T47D (cell line): ENCODE data around the gene STAP1.
"Not testable (repeated sequence)": the region's sequence is repeated elsewhere in the genome, so short reads cannot be mapped to it uniquely, and the experiment has no call there.

Experiments
- DNase-seq, 2 experiments: peaks; one replicate each; pipeline versions ENCODE4 v3.0.0 to v3.0.0-alpha.2; 2011 to 2012; ENCODE audit warnings: low read depth in 1 of 2, low spot score in 1 of 2
- JUND ChIP-seq: IDR thresholded peaks from 2 replicates; pipeline ENCODE4 v1.6.1; 2012; ENCODE audit warnings: low read depth
- in situ Hi-C: cut with HindIII; loops from 2 replicates; pipeline ENCODE4 v1.10.0; 2016; ENCODE audit warnings: low sequenced_read_pairs, low pct_unique_long_range_greater_than_20kb

STAP1 gene

DNA sequence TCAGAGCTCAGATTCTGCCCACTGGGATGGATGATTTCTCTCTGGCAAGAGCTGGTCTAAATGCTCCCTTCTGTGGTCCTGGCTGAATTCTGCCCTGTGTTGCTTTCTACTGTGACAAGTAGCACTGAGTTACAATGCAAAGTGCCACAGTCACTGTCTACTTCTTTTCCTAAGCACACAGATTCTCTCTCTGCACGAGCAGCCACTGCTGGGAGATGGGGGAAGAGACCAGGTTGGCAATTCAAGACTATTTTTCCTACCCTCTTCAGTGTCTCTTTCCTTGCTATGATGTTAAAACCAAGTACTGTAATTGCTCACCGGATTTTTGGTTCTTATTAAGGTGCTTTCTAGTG is 45.5 kb downstream of the STAP1 start:
- in situ Hi-C loops, result no loop called here
- no peak for TF ChIP-seq JUND
- no peak for DNase-seq

DNA sequence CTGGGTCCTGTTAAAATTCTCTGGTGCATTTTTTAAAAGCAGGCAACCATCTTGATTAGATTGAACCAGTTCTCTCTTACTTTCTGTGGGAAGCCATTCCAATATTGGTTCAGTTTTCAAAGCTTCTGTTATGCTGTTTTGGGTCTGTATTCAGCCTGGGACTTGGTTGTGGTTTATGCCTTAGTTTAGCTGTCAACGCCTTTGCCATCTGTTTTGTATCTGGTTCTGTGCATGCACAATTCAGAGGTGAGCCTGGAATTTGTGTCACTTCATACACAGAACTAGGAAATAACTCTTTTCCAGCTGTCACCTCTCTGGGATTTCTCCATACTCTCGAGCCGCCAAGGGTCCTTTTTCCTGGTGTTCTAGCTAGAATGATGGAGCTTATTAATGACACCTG is 46.2 kb downstream of the STAP1 start:
- DNase-seq, result no peak
- no peak for TF ChIP-seq JUND
- in situ Hi-C loops, result no loop called here

DNA sequence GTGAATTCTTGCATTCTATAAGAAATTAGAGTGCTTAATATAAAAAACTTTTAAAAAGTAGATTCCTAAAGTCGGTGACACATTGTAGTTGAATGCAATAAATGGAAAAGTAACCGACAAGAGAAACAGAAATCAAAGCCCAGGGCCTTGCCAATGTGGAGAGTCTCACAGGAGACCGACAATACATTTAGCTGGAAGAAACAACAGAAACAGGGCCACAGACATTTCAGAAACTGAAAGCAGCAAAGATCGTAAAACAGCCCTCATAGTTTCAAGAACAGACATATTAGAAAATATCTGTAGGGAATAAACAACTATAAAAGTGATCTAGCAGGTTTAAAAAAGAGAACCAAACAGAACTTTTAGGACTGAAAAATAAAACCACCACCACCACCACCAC is 49.5 kb downstream of the STAP1 start:
- in situ Hi-C loops, result no loop called here
- TF ChIP-seq JUND, result no peak
- no peak for DNase-seq

DNA sequence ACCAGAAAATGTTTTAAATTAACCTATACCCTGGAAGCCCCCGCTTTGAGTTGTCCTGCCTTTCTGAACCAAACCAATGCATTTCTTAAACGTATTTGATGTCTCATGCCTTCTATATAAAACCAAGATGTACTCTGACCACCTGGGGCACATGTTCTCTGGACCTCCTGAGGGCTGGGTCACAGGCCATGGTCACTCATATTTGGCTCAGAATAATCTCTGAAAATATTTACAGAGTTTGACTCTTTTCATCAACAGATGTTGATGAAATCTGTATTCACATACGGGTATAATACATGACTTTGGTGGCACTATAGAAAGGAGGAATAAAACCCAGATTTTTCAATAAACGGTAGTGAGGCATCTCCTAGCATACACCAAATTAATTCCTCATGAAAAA is 55.7 kb downstream of the STAP1 start:
- TF ChIP-seq JUND, result no peak
- DNase-seq, result no peak
- in situ Hi-C loops, result no loop called here

DNA sequence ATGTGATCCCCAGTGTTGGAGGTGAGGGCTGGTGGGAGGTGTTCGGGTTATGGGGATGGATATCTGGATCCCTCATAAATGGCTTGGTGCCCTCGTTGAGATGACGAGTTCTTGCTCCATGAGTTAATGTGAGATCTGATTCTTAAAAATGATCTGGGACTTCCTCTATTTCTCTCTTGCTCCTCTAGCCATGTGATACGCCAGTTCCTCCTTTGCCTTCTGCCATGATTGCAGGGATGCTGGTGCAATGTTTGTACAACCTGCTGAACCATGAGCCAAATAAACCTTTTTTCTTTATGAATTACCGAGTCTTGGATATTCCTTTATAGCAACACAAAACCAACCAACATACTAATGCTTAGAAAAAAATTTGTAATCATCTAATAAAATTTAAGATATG is 56.6 kb downstream of the STAP1 start:
- no peak for TF ChIP-seq JUND
- DNase-seq, result no peak
- in situ Hi-C loops, result no loop called here

DNA sequence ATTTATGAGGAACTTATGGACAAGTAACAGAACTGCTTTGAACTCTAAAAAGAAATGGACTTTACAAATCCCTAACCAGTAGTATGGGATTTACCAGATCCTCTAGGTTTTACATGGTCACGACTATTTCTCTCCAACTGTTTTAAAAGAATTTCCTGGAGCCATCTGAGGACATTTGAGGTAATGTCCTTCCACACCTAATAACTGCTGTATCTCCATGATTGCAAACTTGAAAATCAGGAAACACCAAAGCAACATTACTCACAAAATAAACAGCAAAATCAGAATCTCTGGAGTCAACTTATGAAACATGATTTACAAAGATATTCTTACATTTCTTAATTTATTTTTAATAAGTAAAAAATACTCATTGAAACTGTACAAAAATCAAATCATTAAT is 58.0 kb downstream of the STAP1 start:
- in situ Hi-C loops, result no loop called here
- no peak for DNase-seq
- no peak for TF ChIP-seq JUND

DNA sequence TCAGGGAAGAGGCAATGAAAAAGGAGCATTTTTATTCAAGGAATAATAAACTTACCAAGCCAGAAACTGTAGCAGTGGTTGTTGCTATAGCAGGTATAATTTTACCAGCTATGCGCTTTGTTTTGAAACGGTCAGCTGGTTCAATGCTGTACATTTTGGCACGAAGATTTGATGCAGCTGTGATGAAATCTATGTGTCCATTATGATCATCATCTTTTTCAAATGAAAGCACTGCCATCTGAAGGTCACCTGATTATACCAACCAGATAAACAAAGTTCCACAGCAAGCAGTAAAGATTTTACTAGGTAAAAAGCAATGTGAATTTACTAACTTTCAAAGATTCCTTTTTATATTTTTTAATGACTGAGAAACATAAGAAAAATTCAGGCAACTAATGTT is 66.4 kb downstream of the STAP1 start:
- no peak for DNase-seq
- in situ Hi-C loops, result no loop called here
- TF ChIP-seq JUND, result no peak

DNA sequence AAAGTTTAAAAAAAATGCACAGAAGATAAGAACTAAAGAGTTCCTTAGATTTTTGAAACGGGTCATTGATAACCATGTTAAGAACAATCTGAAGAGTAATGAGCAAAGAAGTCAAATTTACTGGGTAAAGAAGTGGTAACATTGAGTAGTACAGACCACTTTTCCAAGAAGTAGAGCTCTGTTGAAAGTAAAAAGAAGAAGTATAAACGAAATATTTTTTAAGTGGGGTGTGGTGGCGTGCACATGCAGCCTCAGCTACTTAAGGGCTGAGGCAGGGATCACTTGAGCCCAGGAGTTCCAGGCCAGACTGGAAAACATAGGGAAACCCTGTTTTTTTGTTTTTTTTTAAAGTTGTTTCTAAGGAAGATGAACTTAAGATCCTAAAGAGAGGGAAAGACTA is 74.0 kb downstream of the STAP1 start:
- DNase-seq, result no peak
- TF ChIP-seq JUND, result no peak
- in situ Hi-C loops, result no loop called here

DNA sequence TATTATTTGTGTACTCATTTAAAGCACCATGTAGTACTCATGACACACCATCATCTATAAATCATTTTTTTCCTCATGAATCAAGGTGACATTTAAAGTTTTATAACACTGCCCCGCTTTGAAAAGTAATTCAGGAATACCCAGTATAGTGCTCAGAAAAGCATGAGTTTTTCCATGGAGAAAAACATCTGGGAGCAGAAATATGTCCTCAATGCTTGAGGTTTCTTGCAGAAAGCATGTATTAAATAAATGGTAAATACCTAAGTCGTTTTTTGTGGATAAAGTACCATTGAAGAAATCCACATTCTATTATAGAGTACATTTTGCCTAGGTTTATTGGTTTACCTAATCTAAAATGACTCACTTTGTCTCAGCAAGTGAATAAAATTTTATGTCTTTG is 76.2 kb downstream of the STAP1 start:
- DNase-seq, result no peak
- TF ChIP-seq JUND, result no peak
- in situ Hi-C loops, result no loop called here

DNA sequence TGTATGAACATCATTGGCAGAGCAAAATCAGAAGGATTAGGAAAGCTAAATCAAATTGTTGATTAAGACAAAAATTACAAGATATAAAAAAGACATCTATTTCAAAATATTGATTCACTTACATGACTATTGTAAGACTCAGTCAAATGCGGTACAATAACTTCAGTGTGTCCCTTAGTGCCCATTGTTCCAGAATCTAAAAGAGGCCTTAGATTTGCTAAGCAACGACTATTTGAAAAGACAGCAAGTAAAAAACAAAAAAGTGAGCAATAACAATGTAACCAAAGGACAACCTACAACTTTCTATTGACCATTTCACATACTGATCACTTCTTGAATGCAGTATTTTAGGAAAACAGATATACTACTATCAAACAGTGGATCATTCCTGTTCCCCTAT is 76.8 kb downstream of the STAP1 start:
- no peak for TF ChIP-seq JUND
- DNase-seq, result no peak
- in situ Hi-C loops, result no loop called here

DNA sequence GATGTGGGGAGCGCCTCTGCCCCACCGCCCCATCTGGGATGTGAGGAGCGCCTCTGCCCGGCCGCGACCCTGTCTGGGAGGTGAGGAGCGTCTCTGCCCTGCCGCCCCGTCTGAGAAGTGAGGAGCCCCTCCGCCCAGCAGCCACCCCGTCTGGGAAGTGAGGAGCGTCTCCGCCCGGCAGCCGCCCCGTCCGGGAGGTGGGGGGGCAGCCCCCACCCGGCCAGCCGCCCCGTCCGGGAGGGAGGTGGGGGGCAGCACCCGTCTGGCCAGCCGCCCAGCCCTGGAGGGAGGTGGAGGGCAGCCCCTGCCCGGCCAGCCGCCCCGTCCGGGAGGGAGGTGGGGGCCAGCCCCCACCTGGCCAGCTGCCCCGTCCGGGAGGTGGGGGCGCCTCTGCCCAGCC is 78.5 kb downstream of the STAP1 start:
- in situ Hi-C loops, DNase-seq: not testable (repeated sequence)

DNA sequence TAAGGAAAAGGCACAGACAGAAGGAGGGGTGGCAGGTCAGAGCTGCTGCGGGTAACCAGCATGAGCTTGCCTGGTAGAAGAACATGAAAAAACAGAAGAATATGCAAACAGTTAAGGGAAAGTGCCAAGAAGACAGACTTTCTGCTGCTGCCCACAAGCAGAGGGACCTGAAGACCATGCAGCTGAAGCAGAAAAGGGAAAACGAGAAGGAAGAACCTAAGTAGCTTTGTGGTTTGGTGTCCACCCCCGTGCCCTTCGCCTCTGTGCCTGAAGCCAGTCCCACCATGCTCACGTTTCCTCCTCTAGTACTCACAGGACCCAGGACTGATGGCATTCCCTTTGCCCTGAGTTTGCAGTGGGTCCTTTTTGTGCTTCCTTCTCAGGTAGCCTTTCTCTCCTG is 79.6 kb downstream of the STAP1 start:
- DNase-seq, result no peak
- in situ Hi-C loops, result no loop called here
- no peak for TF ChIP-seq JUND

DNA sequence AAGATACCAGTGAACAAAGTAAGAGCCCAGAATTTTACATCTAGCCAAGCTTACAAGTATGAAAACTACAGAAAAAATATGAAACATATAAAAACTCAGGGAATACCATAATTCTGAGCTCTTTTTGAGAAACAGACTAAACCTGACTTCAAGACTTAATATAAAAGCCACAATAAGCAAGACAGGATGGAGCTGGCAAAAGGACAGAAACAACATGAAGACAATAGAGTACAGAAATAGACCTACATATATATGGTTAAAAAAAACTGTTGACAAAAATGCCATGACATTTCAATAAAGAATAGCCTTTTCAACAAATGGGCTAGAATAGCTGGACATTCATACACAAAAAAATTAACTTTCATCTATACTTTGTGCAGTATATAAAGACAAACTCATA is 93.0 kb downstream of the STAP1 start:
- in situ Hi-C loops, result no loop called here
- no peak for TF ChIP-seq JUND
- no peak for DNase-seq
